GM21367 (cell line): Measurements from ENCODE around the gene SYTL2.
"Not testable (repeated sequence)": the region's sequence is repeated elsewhere in the genome, so short reads cannot be mapped to it uniquely, and the experiment has no call there.

ENCODE experiments used
- ATAC-seq: cut with Tn5 transposase; IDR thresholded peaks from one replicate; pipeline ENCODE4 v1.9.1; 2021; ENCODE audit not compliant: unreplicated experiment

Gene SYTL2

GRCh38 chr11:85699957-85700741, 110.8 kb downstream of the SYTL2 start:
- ATAC-seq: peak; percentile 76

- no peak for ATAC-seq
These were observed 112.7 kb downstream of the SYTL2 start for GRCh38 chr11:85698195-85698594.

GRCh38 chr11:85697747-85698146, 113.2 kb downstream of the SYTL2 start:
- no peak for ATAC-seq

GRCh38 chr11:85695546-85695945, 115.4 kb downstream of the SYTL2 start:
- no peak for ATAC-seq

GRCh38 chr11:85694385-85694980, 116.5 kb downstream of the SYTL2 start:
- no peak for ATAC-seq

- no peak for ATAC-seq
These were observed 125.0 kb downstream of the SYTL2 start, which contains the start of gene CCDC89 for GRCh38 chr11:85685820-85686459. TSS of gene CCDC89 (minus strand) at chr11:85686195. CDS start at chr11:85686130, 65 bp downstream.

GRCh38 chr11:85685125-85685819, 125.7 kb downstream of the SYTL2 start:
- no peak for ATAC-seq

GRCh38 chr11:85682330-85683305, 128.3 kb downstream of the SYTL2 start:
- peak; percentile 80 for ATAC-seq

- ATAC-seq: no peak
These were observed 130.0 kb downstream of the SYTL2 start for GRCh38 chr11:85680897-85681296.

GRCh38 chr11:85679576-85679975, 131.4 kb downstream of the SYTL2 start:
- no peak for ATAC-seq

GRCh38 chr11:85673393-85673792, 137.5 kb downstream of the SYTL2 start:
- no peak for ATAC-seq

- ATAC-seq: no peak
These were observed 138.6 kb downstream of the SYTL2 start for GRCh38 chr11:85672105-85672902.

GRCh38 chr11:85670949-85671663, 139.8 kb downstream of the SYTL2 start:
- ATAC-seq: not testable (repeated sequence)

GRCh38 chr11:85668157-85668556, 142.8 kb downstream of the SYTL2 start:
- no peak for ATAC-seq

- ATAC-seq: no peak
These were observed 144.3 kb downstream of the SYTL2 start for GRCh38 chr11:85666687-85667086.

- ATAC-seq: no peak
These were observed 145.2 kb downstream of the SYTL2 start for GRCh38 chr11:85665733-85666132.

- ATAC-seq: peak; percentile 93
These were observed 146.1 kb downstream of the SYTL2 start, which contains the start of gene CREBZF for GRCh38 chr11:85664615-85665481. TSS of gene CREBZF (minus strand) at chr11:85665129. CDS start at chr11:85664875, 254 bp downstream.
